Fibroblast of peridontal ligament (primary cell): Measurements from ENCODE around the gene KRT76.

Source experiments
- DNase-seq: peaks from one replicate; pipeline ENCODE4 v3.0.0-alpha.2; 2010; ENCODE audit errors: extremely low read depth

The KRT76 gene

DNA sequence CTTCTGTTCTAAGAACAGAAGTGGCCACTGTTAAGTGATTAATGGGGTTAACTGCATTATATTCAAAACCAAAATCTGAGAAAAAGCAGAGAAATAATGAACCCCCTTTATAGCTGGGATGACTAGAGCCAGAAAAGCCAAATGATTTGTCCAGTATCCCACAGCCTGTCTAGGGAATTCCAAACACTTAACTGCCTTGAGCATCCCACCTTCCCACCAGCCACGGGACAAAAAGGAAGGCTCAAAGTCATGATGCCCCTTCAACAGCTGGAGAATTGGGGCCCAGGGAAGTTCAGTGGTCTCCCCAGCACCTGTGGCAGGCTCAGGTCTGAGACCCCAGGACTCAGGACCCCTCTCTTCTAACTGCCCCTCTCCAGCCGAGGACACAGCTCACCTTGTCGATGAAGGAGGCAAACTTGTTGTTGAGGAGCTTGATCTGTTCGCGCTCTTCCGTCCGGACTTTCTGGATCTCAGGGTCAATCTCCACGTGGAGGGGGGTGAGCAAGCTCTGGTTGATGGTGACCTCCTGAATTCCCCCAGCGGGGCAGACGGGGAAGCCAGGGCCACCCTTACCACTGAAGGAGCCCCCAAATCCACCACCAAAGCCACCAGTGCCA, 36.2 kb upstream of the KRT76 start:
- no peak for DNase-seq

DNA sequence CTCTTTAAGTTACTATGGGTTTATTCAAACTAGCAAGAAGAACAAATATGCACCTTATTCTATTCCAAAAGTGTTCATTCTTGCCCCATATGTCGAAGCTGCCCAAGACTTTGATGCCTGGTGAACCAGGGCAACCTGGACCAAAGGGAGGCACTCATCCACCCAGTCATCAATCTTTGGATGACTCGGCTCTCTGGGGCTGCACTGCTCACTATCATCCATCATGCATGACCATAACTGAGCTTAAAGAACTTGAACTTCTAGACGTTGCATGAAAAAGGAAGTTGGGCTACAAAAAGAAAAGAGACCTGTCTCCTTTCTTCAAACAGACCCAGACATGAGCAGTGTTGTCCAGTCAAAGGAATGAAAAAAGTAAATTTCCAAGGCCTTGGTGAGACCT, 35.6 kb upstream of the KRT76 start:
- no peak for DNase-seq

DNA sequence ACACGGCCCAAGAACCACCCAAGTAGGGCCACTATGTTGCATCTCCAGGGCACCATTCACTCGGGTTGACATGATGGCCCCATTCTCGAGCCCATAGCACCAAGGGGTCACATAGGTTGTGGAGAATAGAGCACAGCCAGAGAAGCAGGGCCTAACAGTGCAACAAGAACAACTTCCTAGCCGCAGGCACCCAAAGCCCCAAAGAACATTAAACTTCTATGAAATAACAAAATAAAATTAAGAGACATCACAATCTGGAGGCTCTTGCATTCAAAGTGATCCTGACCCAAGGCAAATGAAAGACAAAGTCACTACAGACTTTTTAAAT, 34.9 kb upstream of the KRT76 start:
- DNase-seq = no peak

DNA sequence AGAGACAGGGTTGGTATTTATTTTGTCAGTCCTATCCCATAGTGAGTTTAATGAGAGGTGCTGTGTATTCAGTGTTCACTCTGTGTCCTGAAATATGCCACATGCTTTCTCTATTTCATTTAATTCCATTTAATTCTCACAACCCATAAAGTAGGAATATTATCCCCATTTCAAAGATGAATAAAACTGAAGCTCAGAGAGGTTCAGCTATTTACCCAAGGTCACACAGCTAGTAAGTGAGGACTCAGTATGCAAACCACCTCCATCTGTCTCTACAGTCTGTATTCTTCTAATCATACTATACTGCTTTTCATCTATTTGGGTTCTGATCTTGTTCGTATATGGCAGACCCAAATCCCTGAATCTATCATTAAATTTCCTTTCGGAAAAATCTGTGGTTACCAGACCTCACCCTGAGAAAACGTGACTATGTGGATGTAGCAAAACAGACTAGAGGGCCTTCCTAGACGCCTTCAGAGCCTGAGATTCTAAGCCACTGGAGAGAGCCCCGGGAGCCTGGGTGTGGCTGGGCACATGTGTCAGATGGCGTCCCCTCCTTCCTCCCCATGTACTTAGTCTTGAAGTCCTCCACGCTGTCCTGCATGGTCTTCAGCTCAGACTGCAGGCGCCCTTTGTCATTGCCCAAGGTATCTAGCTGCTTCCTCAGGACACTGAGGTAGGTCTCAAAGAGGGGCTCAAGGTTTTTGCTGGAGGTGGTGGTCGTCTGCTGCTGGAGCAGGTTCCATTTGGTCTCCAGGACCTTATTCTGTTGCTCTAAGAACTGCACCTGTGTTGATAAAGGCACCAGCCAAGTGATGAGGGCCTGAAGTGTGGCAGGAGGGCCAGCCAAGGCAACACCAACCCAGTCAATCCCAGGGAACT, 34.3 kb upstream of the KRT76 start:
- no peak for DNase-seq

DNA sequence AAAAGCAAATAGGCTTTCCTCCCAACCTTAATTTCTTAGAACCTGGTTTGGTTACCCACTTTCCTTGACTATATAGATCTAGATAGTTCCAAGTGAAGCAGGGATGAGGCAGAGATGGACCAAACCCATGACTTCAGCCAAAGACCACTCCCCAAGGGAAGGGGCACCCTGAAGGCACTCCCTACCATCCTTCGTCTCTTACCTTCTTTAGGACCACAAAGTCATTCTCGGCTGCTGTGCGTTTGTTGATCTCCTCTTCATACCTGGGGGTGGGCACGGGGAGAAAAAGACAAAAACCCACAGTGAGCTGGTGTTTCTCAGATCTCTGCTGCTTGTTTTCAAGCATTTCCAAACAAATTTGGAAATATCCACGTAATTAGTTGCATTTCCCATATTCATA, 33.4 kb upstream of the KRT76 start:
- no peak for DNase-seq

DNA sequence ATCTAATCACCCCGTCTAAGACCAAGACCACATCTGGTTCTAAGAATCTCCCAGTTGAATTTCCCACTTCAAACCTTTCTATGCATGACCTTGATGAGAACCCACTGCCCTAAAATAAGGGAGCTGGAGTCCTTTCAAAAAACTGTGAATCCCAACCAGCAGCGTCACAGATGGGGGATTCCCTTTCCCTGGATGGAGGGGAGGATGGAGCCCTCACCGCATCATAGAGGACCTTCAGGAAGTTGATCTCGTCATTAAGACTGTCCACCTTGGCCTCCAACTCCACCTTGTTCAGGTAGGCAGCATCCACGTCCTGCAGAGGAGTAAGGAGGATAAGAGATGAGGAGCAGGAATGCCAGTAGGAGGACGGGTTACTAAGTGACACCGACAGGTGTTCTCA, 32.0 kb upstream of the KRT76 start:
- no peak for DNase-seq

DNA sequence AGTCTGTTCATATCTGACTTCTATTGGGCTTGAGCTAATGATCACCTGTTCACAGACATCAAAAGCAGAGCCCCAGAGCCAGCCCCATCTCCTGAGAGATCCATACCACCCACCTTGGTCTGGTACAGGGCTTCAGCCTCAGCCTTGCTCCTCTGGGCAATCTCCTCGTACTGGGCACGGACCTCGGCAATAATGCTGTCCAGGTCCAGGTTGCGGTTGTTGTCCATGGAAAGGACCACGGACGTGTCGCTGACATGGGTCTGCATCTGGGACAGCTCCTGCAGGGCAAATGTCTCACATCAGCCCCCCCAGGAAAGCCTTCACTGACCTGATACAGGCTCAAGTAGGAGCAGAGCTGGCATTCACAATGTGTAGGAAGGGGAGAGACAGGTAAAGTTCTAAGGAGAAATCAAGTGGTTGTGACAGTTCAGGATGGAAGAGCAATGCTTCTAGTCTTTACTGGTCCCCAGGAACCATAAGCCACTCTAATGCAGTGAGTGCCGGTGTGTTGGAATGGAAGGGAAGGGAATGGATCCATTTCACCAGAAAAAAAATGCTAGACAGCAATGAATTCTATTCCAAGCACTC, 31.5 kb upstream of the KRT76 start:
- no peak for DNase-seq

DNA sequence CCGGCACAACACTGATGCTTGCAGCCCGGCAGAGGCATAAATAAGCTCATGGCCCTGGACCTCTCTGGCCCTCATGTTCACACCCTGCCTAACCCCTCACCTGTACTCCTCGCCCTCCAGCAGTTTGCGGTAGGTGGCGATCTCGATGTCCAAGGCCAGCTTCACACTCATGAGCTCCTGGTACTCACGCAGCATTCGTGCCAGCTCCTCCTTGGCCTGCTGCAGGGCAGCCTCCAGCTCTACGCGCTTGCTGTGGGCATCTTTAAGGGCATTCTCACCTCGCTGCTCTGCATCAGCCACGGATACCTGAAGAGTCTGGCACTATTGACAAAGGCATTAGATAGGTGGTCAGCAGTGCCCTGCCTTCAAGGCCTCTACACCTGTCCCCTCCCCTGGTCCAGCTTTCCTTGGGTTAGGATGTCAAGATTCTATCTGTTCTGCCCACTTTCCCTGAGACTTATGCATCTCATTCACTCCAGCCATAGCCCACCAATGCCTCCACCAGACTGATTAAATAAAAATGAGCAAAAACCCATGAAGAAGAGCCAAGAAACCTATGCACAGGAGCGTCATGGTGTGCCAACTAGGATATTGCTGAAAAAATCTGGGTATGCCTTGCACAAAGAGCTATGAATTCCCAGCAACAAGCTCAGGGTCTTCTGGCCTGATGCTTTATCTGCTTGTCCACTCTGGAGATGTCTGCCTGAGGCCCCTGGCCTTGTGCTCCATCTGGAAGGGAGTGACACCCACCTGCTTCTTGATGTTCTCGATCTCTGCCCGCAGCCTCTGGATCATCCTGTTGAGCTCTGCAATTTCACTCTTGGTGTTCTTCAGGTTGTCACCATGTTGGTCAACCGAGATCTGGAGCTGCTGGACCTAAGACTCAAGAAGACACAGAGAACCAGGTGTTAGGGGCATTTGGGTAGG, 30.7 kb upstream of the KRT76 start:
- no peak for DNase-seq

DNA sequence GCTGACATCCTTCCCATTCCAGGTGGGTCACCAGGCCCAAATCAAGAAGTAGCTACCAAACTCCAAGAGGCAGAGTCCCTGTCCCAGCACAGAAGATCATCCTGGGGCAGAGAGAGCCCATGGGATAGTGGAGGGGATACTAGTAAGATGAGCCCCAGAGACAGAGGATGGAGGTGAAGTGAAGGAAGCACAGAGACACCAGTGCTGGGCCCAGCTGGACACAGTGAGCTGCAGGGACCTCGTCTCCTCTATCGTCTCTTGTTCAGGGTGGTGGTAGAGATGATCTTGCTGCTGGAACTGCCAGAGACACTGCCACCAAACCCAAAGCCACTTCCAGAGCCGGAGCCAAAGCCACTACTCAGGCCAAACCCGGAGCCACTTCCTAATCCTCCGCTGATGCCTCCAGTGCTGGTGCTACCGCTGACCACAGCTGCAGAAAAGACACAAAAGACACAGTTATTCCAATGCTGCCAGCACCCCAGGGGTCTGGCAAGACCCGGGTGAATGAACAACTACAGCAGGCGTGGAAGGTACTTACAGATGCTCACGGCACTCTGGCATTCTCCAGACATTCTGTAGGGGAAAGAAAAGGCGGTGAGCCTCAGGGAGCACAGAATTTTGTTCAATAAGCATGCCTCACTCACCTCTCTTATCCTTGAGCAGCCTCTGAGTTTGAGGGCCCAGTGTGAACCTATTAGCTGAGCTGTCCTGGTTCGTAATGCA, 29.8 kb upstream of the KRT76 start:
- no peak for DNase-seq

DNA sequence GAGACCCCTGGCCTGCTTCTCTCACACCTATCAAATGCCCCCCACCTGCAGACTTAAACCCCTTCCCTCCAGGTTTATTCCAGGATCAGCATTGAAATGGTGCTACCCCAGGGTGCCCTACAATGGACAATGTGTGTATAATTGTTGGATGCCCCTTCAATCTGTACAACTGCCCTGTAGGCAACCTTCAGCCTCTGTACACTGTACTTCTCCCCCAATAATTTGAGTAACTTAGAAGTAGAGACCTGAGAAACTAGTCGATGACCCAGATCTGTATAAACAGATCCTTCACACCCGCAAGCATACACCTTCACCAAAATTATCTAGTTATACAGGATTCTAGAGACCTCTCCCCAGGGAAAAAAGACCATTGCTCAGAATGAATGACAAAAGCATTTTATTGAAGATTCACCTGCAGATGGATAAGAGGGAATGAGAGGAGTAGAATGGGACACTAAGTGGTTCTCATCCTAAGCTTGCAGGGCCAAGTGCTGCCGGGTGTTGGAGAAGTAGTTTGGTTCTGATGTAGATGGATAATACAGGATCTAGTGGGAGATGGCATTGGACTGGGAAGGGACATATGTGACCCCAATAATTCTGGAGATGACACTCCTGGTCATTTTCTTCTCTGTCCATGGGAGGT, 29.1 kb upstream of the KRT76 start:
- DNase-seq = no peak

DNA sequence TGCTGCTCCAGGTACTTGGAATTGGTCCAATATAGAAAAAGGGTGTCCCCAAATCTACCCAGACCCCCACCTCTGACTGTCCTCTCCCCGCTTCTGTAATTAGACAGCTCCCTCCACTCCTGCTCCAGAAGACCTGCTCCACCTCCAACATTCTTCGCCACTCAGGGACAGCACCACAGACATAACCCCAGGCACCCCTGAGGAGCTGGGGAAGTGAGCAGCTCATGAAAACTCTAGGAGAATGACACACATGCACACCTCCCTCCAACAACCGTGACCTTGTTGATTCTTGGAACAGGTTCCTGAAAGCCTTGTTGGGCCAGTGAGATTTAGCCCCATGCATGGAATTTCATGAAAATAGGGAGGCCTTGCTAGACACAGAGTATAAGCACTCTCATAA, 28.6 kb upstream of the KRT76 start:
- DNase-seq = no peak

DNA sequence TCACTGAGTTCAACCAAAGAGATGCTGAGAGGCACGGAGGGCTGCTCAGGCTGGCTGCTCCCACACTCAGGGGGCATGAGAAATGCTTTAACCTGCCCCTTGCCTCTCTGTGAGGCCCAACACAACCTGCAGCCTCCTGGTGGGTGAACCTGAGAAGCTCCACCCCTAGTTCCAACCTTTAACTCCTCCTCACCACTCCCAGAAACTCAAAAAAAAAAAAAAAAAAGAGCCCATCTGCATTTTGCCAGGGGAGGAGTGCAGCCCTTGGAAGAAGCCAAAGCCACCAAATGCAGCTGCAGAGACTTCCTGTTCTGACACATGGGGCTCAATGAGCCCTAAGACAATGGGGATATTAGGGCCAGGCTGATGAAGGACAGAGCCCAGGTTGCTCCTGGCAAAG, 27.9 kb upstream of the KRT76 start:
- no peak for DNase-seq

DNA sequence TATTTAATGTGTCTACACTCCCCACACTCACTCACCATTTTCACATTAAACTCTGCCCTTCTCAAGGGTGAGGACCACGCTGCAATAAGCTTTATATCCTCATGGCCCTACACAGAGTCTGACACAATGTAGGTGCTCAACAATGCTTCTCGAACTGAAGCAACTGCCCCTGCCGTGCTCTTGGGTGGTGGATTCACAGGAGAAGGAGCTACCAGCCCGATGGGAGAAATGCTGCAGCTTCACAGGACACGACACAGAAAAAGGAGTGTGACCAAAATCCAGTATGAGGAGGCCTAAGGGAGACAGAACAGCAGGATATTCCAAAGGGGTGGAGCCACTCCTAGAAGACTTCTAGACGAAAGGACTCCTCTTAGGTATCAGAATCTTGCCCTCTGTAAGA, 25.3 kb upstream of the KRT76 start:
- DNase-seq = no peak

DNA sequence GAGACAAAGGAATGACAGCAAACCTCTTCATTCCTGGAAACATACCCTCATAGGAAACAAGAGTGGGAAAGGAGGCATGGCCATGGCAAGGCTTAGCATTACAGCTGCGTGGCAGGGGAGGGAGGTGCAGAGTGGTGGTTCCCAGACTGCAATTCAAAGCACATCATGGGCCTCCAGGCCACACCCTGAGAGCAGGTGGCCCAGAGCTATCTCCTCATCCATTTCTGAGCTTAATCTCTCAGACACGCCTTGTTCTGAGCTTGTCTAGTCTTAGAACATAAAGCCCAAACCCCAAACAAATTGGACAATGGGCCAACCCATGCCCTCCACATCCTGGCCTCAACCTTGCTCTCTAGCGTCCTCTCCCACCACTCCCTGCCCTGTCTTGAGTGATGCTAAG, 24.6 kb upstream of the KRT76 start:
- no peak for DNase-seq

DNA sequence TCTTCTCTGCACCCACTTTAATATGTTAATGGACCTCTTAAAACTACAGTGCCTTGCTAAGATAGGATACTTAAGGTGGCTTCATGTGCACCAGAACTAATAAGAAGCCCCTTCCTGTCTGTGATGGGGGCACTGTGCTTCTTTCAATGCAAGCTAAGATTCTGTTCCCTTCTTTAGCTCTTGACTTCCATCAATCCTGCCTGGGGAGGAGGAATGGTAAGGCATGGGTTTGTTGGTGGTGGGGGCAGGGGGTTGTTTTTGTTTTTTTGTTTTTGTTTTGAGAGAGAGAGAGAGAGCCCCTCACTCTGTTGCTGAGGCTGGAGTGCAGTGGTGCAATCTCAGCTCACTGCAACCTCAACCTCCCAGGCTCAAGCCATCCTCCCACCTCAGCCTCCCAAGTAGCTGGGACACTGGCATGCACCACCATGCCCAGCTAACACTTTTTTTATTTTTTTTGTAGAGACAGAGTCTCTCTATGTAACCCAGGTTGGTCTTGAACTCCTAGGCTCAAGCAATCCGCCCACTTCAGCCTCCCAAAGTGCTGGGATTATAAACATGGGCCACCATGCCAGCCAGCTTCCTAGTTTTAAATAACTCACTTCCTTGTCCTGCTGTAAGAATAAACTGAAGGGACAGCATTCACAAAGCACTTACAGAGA, 23.2 kb upstream of the KRT76 start:
- DNase-seq = no peak

DNA sequence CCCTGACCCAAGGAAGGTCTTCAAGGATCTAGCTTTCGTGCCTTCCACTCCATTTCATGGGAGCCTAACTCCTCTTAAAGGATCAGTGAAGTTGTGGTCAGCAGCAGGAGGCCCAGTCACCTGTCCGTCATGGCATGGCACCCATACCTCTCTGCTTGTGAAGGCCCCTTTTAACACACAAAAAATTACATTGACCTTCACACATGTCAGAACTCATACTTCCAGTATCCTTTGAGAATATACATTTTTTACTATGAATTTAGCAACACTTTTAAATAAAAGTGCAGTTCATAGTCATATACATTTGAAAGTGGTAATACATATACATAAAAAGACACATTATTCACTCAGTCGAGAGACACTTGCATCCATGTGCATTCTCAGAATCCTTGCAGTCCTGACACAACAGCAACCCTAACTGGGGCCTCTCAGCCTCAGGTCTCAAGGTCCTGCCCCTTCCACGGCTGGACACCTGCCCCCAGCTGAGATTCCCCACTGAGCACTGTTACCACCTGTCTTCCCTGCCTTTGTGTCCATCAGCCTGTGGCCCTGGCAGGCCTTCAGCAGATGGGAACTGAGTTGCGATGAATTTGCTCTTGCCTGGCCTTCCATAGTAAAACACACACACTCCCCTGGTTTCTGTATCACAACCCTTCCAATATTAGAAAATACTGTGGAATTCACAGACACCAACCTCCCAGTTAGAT, 22.5 kb upstream of the KRT76 start:
- no peak for DNase-seq

DNA sequence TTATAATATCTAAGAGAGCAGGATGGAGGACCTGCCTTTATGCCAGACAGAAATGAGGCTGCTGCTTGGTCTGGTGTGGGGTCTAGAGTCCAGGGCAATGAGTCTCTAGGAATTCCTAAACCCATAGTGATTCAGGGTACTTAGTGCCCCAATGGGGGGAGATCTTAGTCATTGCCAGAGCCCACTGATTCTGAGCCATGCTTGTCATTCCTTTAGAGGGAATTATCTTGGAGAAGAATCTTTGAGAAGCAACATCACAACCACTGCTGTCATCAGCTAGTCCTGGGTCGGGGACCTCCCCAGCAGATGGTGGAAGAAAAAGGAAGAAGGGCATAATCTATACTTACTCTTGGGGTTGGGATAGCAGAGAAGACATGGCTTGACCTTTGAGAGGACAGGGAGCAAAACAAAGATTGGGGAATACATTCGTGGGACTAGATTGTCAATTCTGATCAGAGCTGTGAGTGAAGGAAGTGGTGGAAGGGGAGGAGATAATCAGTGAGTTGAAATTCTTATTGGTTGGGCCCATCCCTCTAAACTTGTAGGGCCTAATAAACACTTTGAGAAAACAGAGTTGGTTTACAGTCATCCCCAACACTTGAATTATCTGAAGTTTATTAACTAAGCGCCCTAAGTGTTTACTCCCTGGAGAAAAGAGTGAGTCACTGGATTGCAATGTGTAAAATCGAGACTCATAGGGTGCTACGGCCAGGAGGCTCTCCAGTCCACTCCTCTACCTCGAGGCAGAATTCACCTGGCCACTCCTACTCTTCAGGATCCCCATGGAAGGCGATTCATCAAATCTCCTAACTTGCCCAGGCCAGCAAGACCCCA, 21.7 kb upstream of the KRT76 start:
- DNase-seq = no peak

DNA sequence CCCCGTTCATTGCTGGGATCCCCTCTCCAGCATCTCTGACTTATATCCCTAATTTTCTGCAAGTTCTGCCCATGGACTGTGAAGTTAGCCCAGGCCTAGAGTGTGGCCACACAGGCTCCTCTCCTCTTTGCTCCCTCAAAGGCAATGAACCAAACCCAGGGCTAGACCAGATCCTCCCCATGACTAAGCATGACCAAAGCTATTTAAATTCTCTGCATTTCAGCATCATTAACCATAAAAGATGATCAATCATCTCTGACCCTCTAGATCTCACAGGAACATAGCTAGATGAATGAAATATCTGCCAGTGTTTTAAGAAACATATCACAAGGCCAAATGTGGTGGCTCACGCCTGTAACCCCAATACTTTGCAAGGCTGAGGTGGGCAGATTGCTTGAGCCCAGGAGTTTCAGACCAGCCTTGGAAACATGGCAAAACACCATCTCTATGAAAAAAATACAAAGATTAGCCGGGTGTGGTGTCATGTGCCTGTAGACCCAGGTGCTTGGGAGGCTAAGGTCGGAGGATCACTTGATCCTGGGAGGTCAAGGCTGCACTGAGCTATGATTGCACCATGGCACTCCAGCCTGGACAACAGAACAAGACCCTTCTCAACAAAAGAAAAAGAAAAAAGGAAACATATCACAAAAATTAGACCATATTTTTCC, 21.0 kb upstream of the KRT76 start:
- peak; percentile 23 for DNase-seq

DNA sequence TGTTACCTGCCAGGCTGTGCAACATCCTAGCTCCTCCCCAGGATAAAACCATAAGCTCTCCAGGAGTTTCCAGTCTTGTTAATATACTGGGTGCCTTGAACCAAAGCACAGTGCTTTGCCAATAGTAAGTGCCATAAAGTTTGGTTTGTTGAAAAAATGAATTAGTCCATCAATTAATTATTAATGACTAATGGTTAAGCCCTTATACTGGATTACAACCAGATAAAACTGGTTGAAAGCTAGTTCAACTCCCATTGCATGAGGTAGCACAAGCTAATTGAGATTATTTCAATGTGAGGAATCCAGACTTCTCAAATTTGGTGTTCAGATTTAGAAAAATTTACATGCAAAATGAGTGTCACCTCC, 20.4 kb upstream of the KRT76 start:
- DNase-seq = no peak
